Ovary (tissue), 3 donors: ENCODE data around the gene PATJ.

Experiments used
- EP300 ChIP-seq: sonication (generic); formaldehyde crosslinking; IDR thresholded peaks from one replicate; pipeline ENCODE4 v1.6.1; 2017; ENCODE audit warnings: antibody characterized with exemption
- POLR2A ChIP-seq: fragments of 450-650 bp; IDR thresholded peaks from one replicate; pipeline ENCODE4 v1.6.1; 2017; ENCODE audit warnings: antibody characterized with exemption, mild to moderate bottlenecking, moderate library complexity
- TF ChIP-seq, protein P1 (sequence below), 3 donors: fragments of 450-650 bp in 2 of 3; fragments of 200-600 bp in 1 of 3; IDR thresholded peaks; one replicate each; pipeline versions ENCODE4 v1.5.1 to v1.8.0; 2016 to 2022; ENCODE audit warnings: antibody characterized with exemption in 3 of 3, mild to moderate bottlenecking in 1 of 3
- donor health status: DM: no; HTN: no; CAD: no.

DNA sequence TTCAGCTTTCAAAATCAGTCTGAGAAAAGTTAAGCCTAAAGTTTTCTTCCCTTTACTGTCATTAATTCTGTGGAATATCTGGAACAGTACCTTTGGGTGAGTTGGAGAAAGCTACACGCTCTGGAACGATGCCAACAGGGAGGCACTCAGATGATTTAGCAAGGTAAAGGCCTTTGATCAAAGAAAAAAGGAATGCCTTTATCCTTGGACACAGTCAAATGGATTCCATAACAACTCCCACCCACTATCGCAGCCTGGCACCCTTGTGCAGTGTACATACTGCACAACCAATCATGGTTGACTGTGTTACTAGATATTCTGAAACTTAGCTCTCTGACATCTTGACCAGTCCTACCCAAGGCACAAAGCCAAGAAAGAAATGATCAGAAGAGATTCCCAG, 218.7 kb downstream of the PATJ start:
- TF ChIP-seq, protein P1, sequence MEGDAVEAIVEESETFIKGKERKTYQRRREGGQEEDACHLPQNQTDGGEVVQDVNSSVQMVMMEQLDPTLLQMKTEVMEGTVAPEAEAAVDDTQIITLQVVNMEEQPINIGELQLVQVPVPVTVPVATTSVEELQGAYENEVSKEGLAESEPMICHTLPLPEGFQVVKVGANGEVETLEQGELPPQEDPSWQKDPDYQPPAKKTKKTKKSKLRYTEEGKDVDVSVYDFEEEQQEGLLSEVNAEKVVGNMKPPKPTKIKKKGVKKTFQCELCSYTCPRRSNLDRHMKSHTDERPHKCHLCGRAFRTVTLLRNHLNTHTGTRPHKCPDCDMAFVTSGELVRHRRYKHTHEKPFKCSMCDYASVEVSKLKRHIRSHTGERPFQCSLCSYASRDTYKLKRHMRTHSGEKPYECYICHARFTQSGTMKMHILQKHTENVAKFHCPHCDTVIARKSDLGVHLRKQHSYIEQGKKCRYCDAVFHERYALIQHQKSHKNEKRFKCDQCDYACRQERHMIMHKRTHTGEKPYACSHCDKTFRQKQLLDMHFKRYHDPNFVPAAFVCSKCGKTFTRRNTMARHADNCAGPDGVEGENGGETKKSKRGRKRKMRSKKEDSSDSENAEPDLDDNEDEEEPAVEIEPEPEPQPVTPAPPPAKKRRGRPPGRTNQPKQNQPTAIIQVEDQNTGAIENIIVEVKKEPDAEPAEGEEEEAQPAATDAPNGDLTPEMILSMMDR (IDR thresholded peaks at IDR 0.05), result no peak
- TF ChIP-seq POLR2A, result no peak
- TF ChIP-seq EP300, result no peak
